Measurements from ENCODE around the gene WDR45B.

GRCh38 chr17:82590881-82591539 is 57.2 kb downstream of the WDR45B start:
- no peak for TF ChIP-seq CTCF (IDR thresholded peaks at IDR 0.05; ENCODE audit: poor library complexity)
- TF ChIP-seq EZH2 (IDR thresholded peaks at IDR 0.05; ENCODE audit: borderline replicate concordance) = no peak

Measured in hepatocyte (in vitro differentiated cells).